K562 (cell line): ENCODE data around the gene RNF150. TPM values are rescaled to one million over a fixed set of nuclear protein-coding genes. Genes with fewer than 3 reads are reported as not detected.

Source experiments
- FOXA3 ChIP-seq, 2 experiments: fragments of 450-650 bp in 1 of 2; sonication (generic) in 1 of 2; formaldehyde crosslinking; IDR thresholded peaks in 1 of 2; conservative IDR thresholded peaks in 1 of 2; 2 replicates each; pipeline versions ENCODE4 v1.4.0 to v1.8.0; 2020 to 2022; ENCODE audit warnings: mild to moderate bottlenecking in 2 of 2, missing genetic modification reagents in 1 of 2
- HMGXB4 ChIP-seq: sonication (generic); formaldehyde crosslinking; IDR thresholded peaks from 2 replicates; pipeline ENCODE4 v1.8.1; 2023; ENCODE audit warnings: mild to moderate bottlenecking, missing genetic modification reagents
- MAX ChIP-seq: sonication (generic); formaldehyde crosslinking; IDR thresholded peaks from 2 replicates; pipeline ENCODE4 v1.9.0; 2022; ENCODE audit warnings: mild to moderate bottlenecking, missing genetic modification reagents
- MNT ChIP-seq, 2 experiments: fragments of 450-650 bp; conservative IDR thresholded peaks; 2 replicates each; pipeline ENCODE4 v1.6.1; 2017; ENCODE audit warnings: mild to moderate bottlenecking in 2 of 2, moderate library complexity in 2 of 2
- PTBP1 ChIP-seq: fragments of 200-400 bp; formaldehyde crosslinking; IDR thresholded peaks from 2 replicates; pipeline ENCODE4 v1.6.1; 2017; ENCODE audit warnings: low read depth, low read length
- RFX7 ChIP-seq: fragments of 250-450 bp; sonication (Bioruptor Pico); IDR thresholded peaks from 2 replicates; pipeline ENCODE4 v1.5.1; 2021; ENCODE audit warnings: mild to moderate bottlenecking
- ZNF408 ChIP-seq: fragments of 250-450 bp; sonication (Bioruptor Pico); IDR thresholded peaks from 2 replicates; pipeline ENCODE4 v1.4.0; 2020; ENCODE audit warnings: low read depth, mild to moderate bottlenecking, moderate library complexity
- polyA plus RNA-seq, 8 experiments: library from polyadenylated mRNA; depleted of rRNA in 4 of 8; stranded (reverse) in 5 of 8; unstranded in 3 of 8; fragments of >200 nt; fragmentation: Nextera tagmentation in 2 of 8; fragmentation: Illumina TruSeq in 1 of 8; extraction: Ambion mirVana in 2 of 8; extraction: Trizol in 1 of 8; gene quantifications; 2 replicates each; pipeline versions ENCODE4 v1.2.1 to v1.2.3, GENCODE V29; 2011 to 2014; ENCODE audit warnings: inconsistent platforms in 1 of 8, missing spikeins in 1 of 8
- total RNA-seq, 7 experiments: library from RNA; depleted of rRNA in 6 of 7; stranded (reverse); fragments of >200 nt in 6 of 7; fragmentation: Illumina TruSeq in 2 of 7; extraction: Trizol in 2 of 7; gene quantifications; 2 replicates each; pipeline versions ENCODE4 v1.2.1 to v1.2.3, GENCODE V29; 2011 to 2021; ENCODE audit warnings: low replicate concordance in 1 of 7

Gene RNF150
- total and polyA plus RNA-seq, 9 of the 15 experiments (the other 6 are each of a cell fraction or from before 2014, with no cell fraction given), result 0.09 TPM; not detected in 8

- TF ChIP-seq HMGXB4 (CRISPR knock-in tag), result no peak
- TF ChIP-seq MNT (conservative IDR thresholded peaks at IDR 0.05), result no peak
- TF ChIP-seq RFX7 (CRISPR knock-in tag), result no peak
- no peak for TF ChIP-seq PTBP1
- no peak for TF ChIP-seq FOXA3 (CRISPR knock-in tag; conservative IDR thresholded peaks at IDR 0.05 in 1 of 2, IDR thresholded peaks at IDR 0.05 in 1 of 2)
- TF ChIP-seq ZNF408 (CRISPR knock-in tag), result no peak
- TF ChIP-seq MAX (CRISPR knock-in tag), result no peak
- TF ChIP-seq, all 486 proteins: peak for 0
These were observed 271.2 kb downstream of the RNF150 start (continued) for GRCh38 chr4:140862177-140862442.
